ENCODE data around the gene LRRC46.

DNA sequence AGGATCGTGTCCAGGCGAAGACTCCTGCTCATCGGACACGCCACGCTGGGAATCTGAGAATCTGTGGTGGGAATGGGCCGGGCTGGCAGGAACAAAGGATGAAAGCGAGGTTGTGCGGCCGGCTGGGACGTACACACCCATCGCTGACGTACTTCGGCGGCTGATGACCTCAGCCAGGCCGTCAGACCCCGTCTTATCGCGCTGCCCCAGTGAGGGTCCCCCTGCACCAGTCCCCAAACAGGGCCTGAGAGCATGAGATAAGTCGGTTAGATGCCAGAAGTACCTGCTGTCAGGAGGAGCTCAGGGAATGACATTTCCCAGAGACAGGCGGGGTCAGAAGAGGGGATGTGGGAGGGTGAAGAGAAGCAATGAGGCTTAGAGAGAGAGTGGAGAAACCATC, 35.5 kb downstream of the LRRC46 start:
- TF ChIP-seq, protein P1, sequence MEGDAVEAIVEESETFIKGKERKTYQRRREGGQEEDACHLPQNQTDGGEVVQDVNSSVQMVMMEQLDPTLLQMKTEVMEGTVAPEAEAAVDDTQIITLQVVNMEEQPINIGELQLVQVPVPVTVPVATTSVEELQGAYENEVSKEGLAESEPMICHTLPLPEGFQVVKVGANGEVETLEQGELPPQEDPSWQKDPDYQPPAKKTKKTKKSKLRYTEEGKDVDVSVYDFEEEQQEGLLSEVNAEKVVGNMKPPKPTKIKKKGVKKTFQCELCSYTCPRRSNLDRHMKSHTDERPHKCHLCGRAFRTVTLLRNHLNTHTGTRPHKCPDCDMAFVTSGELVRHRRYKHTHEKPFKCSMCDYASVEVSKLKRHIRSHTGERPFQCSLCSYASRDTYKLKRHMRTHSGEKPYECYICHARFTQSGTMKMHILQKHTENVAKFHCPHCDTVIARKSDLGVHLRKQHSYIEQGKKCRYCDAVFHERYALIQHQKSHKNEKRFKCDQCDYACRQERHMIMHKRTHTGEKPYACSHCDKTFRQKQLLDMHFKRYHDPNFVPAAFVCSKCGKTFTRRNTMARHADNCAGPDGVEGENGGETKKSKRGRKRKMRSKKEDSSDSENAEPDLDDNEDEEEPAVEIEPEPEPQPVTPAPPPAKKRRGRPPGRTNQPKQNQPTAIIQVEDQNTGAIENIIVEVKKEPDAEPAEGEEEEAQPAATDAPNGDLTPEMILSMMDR (IDR thresholded peaks at IDR 0.05) = no peak
- TF ChIP-seq POLR2A (IDR thresholded peaks at IDR 0.05) = no peak

All from thyroid gland (tissue), 4 donors.